ENCODE results near the gene INS. TPM values are rescaled to one million over a fixed set of nuclear protein-coding genes. Genes with fewer than 3 reads are reported as not detected.

The INS gene
- total and polyA plus RNA-seq, 2 of the 13 experiments (the other 11 are each of a cell fraction or from before 2014, with no cell fraction given): not detected

- no TSS peak for BruUV-seq (replicated peaks)
- intact Hi-C loops (cut with micrococcal nuclease; ENCODE audit: unreplicated experiment) (loop anchor here (5.0 to 10.0 kb wide), 2 partner anchors 55 to 192 kb away; partner anchors contain the start of gene TSSC4), in situ Hi-C loops (cut with HindIII; ENCODE audit: extremely low pct_ligation_motif_present, low pct_unique_long_range_greater_than_20kb) (loop anchor here (25.0 kb wide), 1 partner anchor 527 kb away; no protein-coding TSS in a partner anchor)
- H3K27ac ChIP-seq (ENCODE audit: extremely low read length, insufficient read depth, low read length): peak overlapping the region; percentile 99
- H2AFZ ChIP-seq (ENCODE audit: low read length): no peak overlapping the region
- CTCF ChIA-PET (ENCODE audit: low intra/inter-chr PET ratio, low total read pairs): no interaction called here
- FAIRE-seq: no peak
- no peak for DNase-seq (ENCODE audit: low spot score)
- H3K4me2 ChIP-seq (ENCODE audit: low read depth, low read length): peak overlapping the region; percentile 54; the same call in 1 of the 2 replicates
- peak overlapping the region; percentile 64 for H3K9ac ChIP-seq (ENCODE audit: insufficient read depth, low read depth, low read length)
- H3K4me1 ChIP-seq (ENCODE audit: insufficient read depth, low read length): peaks cover 91% of the 10 kb centered on the region
- ATAC-seq: no peak
- POLR2A ChIA-PET: interaction anchor here (1.7 to 2.0 kb wide), 2 partner anchors 11 to 190 kb away, joined by 10 to 19 read pairs; partner anchors contain the start of gene TSSC4
- H4K20me1 ChIP-seq (ENCODE audit: insufficient read depth, low read length): no peaks in the 10 kb centered on the region
- 100% methylated on average over 1 of the region's 12 CpGs for WGBS (ENCODE audit: low lambda C conversion rate)
- no peak overlapping the region for H3K4me3 ChIP-seq (replicated peaks in 1 of 3; ENCODE audit: insufficient read depth in 1 of 3, low read depth in 2 of 3, low read length in 3 of 3)
- TF ChIP-seq DR1 (CRISPR knock-in tag; IDR thresholded peaks at IDR 0.05) (0 out of 2 replicates have a peak, but pooled peaks have one; percentile 26), SRSF4 (IDR thresholded peaks at IDR 0.05; ENCODE audit: low read depth, low read length, poor library complexity, severe bottlenecking) (no peak), ATF7 (IDR thresholded peaks at IDR 0.05) (no peak), ATF7 (CRISPR knock-in tag; IDR thresholded peaks at IDR 0.05) (0 out of 2 replicates have a peak, but pooled peaks have one; percentile 7), SMAD3 (CRISPR knock-in tag; IDR thresholded peaks at IDR 0.05) (no peak), TRIM24 (CRISPR knock-in tag; IDR thresholded peaks at IDR 0.05) (0 out of 2 replicates have a peak, but pooled peaks have one; percentile 33), ZNF446 (CRISPR knock-in tag; IDR thresholded peaks at IDR 0.05) (peak; percentile 37; the same call in 1 of the 2 replicates)
- TF ChIP-seq, protein P1, sequence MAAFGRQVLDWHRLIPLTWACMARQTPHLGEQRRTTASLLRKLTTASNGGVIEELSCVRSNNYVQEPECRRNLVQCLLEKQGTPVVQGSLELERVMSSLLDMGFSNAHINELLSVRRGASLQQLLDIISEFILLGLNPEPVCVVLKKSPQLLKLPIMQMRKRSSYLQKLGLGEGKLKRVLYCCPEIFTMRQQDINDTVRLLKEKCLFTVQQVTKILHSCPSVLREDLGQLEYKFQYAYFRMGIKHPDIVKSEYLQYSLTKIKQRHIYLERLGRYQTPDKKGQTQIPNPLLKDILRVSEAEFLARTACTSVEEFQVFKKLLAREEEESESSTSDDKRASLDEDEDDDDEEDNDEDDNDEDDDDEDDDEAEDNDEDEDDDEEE (CRISPR knock-in tag; IDR thresholded peaks at IDR 0.05): 0 out of 2 replicates have a peak, but pooled peaks have one; percentile 30
- TF ChIP-seq, protein P2, sequence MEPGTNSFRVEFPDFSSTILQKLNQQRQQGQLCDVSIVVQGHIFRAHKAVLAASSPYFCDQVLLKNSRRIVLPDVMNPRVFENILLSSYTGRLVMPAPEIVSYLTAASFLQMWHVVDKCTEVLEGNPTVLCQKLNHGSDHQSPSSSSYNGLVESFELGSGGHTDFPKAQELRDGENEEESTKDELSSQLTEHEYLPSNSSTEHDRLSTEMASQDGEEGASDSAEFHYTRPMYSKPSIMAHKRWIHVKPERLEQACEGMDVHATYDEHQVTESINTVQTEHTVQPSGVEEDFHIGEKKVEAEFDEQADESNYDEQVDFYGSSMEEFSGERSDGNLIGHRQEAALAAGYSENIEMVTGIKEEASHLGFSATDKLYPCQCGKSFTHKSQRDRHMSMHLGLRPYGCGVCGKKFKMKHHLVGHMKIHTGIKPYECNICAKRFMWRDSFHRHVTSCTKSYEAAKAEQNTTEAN (CRISPR knock-in tag; conservative IDR thresholded peaks at IDR 0.05): no peak
- no peaks in the 10 kb centered on the region; a peak in 1 of 5 replicates for H3K36me3 ChIP-seq (replicated peaks in 1 of 2; ENCODE audit: control insufficient read depth in 1 of 2, insufficient read depth in 2 of 2, low read length in 2 of 2)
- no peaks in the 10 kb centered on the region; a peak in 1 of 5 replicates for H3K27me3 ChIP-seq (ENCODE audit: control insufficient read depth in 1 of 2, insufficient read depth in 2 of 2, low read length in 2 of 2)
- H3K9me3 ChIP-seq (ENCODE audit: low read length): no peaks in the 10 kb centered on the region
- H3K79me2 ChIP-seq (ENCODE audit: insufficient read depth, low read length): peaks cover 2% of the 10 kb centered on the region
Observed at GRCh38 chr11:2209900-2210321, 48.9 kb upstream of the INS start.

Measured in HepG2 (cell line).